NCI-H2227 treated with DMSO at 0.1 percent for 48 hours (cell line): ENCODE data around the gene PNLIP.

Source experiments
- DNase-seq: peaks from one replicate; lab custom pipeline; 2025; lab: John Stamatoyannopoulos, UW

The PNLIP gene

GRCh38 chr10:116587878-116588591, 42.3 kb downstream of the PNLIP start:
- no peak for DNase-seq

GRCh38 chr10:116588995-116589394, 43.3 kb downstream of the PNLIP start:
- no peak for DNase-seq

GRCh38 chr10:116589926-116590325, 44.2 kb downstream of the PNLIP start:
- no peak for DNase-seq

GRCh38 chr10:116590590-116591444, 45.1 kb downstream of the PNLIP start, which contains the start of gene PNLIPRP1:
TSS of gene PNLIPRP1 (plus strand) at chr10:116590959. CDS start at chr10:116591130, 171 bp downstream.
- DNase-seq, result peak; percentile 14

- no peak for DNase-seq
Measured at GRCh38 chr10:116593139-116593740, 47.5 kb downstream of the PNLIP start.

- DNase-seq, result no peak
Measured at GRCh38 chr10:116594525-116595035, 48.8 kb downstream of the PNLIP start.

- DNase-seq, result no peak
Measured at GRCh38 chr10:116596062-116596461, 50.3 kb downstream of the PNLIP start.

- no peak for DNase-seq
Measured at GRCh38 chr10:116597543-116597942, 51.8 kb downstream of the PNLIP start.

- no peak for DNase-seq
Measured at GRCh38 chr10:116598329-116598728, 52.6 kb downstream of the PNLIP start.

- DNase-seq, result no peak
Measured at GRCh38 chr10:116599991-116600390, 54.3 kb downstream of the PNLIP start.

GRCh38 chr10:116602648-116603400, 57.1 kb downstream of the PNLIP start:
- DNase-seq, result no peak

GRCh38 chr10:116606061-116606483, 60.3 kb downstream of the PNLIP start:
- no peak for DNase-seq

GRCh38 chr10:116607336-116607735, 61.6 kb downstream of the PNLIP start:
- DNase-seq, result no peak

- no peak for DNase-seq
Measured at GRCh38 chr10:116608686-116609594, 63.2 kb downstream of the PNLIP start.

- no peak for DNase-seq
Measured at GRCh38 chr10:116610443-116611152, 64.9 kb downstream of the PNLIP start.

- DNase-seq, result no peak
Measured at GRCh38 chr10:116611153-116611545, 65.4 kb downstream of the PNLIP start.

GRCh38 chr10:116612107-116612769, 66.5 kb downstream of the PNLIP start:
- DNase-seq, result no peak

GRCh38 chr10:116613471-116613870, 67.7 kb downstream of the PNLIP start:
- no peak for DNase-seq

GRCh38 chr10:116614796-116615195, 69.1 kb downstream of the PNLIP start:
- DNase-seq, result no peak
